HG02870 (cell line): ENCODE measurements around the gene GPR35.

Experiments
- ATAC-seq: cut with Tn5 transposase; IDR thresholded peaks from one replicate; pipeline ENCODE4 v1.9.1; 2021; ENCODE audit warnings: mild to moderate bottlenecking, moderate library complexity; ENCODE audit not compliant: unreplicated experiment

Gene GPR35

DNA sequence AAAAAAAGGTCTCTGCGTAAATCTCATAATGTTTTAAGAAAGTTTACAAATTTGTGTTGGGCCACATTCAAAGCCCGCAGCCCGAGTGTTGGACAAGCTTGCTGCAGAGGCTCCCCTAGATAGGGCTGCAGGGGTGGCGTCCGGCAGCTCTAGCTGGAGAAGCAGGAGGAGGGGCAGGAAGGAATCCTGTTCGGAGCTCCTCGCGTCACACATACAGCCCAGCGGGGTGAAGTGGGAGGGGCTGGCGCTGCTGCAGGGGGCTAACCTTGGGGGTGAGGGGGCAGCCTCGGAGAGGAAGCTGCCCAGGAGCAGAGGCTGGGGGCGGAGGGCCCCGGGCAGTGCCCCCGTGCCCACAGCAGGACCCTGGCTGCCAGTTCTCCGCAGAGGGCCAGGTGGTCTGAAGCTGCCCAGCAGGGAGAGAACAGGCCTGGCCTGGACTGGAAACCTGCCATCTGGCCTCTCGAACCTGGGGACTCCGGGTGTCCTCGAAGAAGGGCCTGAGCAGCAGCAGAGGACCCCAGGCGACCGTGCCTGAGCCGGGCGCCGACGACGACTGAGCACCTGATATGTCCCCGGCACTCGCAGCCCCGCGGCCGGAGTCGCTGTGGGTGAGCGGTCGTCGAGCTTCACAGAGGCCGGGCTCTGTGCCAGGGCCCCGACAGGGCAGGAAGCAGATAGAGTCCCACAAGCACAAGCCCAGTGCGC, 2.6 kb upstream of the GPR35 start:
- no peak for ATAC-seq

GRCh38 chr2:240623531-240624010, 1.7 kb upstream of the GPR35 start:
- no peak for ATAC-seq

DNA sequence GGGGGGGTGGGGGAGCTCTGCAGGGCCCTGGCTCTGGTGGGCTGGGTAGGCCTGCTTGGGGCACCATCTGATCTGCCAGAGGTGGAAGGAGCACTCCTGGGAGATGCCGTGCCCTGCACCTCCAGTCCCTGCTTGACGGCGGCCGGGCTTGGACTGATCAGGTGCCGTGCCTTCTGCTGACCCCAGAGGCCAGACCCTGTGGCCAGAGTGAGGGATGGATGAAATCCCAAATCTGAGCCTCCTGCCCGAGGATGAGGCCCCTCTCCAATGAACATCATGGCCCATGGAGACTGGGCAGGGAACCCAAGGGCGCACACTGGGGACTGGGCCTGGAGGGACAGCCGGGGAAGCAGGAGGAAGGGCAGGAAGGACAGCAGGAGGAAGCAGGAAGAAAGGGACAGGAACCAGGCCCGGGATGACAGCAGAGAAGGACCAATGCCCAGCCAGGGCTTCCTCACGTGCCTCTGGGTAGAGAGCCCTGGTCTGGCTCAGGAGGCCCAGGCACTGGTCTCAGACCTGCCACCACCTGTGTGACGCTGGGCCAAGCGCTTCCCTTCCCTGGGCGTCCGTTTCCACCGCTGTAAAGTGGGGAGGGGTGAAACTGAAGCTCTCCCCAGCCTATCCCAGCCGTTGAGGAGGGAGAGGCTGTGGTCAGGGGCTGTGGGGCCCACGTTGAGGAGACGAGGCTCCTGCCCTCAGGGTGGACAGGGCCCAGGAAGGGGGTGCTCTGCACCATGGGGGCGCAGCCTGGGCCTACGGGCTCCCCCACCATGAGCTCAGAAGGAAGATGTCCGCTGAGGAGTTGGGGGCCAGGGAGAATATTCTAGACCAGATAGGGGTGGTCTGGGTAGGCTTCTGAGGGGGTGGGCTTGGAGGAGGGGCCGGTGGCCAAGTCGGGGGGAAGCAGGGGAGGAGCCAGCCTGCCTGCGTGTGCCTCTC, 1.0 kb upstream of the GPR35 start:
- ATAC-seq: no peak

GRCh38 chr2:240626531-240627300, 1.4 kb downstream of the GPR35 start:
- no peak for ATAC-seq

- ATAC-seq: no peak
These were observed 2.6 kb downstream of the GPR35 start for GRCh38 chr2:240627736-240628506.

DNA sequence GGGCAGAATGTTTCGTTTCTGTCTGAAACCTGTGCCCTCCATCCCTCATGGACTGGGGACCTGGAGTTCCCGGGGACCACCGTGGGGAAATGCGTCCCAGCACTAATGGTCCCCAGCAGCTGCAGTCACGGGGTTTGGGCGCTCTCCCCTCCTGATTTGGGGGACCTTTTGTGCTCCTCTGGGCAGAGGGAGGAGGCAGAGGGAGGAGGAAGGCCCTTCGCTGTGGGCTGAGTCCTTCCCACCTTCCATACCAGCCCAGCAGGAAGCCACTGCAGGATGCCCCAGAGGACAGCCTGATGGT, 3.2 kb downstream of the GPR35 start:
- ATAC-seq: no peak

- ATAC-seq: no peak
These were observed 3.7 kb downstream of the GPR35 start for GRCh38 chr2:240628808-240629618.

GRCh38 chr2:240629619-240629967, 4.3 kb downstream of the GPR35 start:
- ATAC-seq: no peak

- ATAC-seq: no peak
These were observed 4.9 kb downstream of the GPR35 start for GRCh38 chr2:240629968-240630770.

DNA sequence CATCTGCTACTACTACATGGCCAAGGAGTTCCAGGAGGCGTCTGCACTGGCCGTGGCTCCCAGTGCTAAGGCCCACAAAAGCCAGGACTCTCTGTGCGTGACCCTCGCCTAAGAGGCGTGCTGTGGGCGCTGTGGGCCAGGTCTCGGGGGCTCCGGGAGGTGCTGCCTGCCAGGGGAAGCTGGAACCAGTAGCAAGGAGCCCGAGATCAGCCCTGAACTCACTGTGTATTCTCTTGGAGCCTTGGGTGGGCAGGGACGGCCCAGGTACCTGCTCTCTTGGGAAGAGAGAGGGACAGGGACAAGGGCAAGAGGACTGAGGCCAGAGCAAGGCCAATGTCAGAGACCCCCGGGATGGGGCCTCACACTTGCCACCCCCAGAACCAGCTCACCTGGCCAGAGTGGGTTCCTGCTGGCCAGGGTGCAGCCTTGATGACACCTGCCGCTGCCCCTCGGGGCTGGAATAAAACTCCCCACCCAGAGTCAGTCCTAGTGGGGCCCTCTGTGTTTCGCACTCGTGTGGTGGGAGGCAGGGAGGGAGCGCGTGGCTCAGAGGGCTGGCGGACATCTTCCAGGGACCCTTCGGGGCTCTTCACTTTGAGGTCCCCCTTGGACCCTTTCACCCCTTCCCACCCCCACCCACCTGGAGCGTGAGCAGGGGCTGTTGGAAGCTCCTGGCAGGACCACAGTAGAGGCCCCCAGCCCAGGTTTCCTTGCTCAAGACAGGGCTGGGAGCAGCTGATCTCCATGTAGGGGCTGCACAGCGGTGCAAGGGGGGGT, 5.7 kb downstream of the GPR35 start:
- ATAC-seq: no peak

GRCh38 chr2:240631548-240632305, 6.4 kb downstream of the GPR35 start:
- ATAC-seq: no peak

- no peak for ATAC-seq
These were observed 7.0 kb downstream of the GPR35 start for GRCh38 chr2:240632306-240632721.

DNA sequence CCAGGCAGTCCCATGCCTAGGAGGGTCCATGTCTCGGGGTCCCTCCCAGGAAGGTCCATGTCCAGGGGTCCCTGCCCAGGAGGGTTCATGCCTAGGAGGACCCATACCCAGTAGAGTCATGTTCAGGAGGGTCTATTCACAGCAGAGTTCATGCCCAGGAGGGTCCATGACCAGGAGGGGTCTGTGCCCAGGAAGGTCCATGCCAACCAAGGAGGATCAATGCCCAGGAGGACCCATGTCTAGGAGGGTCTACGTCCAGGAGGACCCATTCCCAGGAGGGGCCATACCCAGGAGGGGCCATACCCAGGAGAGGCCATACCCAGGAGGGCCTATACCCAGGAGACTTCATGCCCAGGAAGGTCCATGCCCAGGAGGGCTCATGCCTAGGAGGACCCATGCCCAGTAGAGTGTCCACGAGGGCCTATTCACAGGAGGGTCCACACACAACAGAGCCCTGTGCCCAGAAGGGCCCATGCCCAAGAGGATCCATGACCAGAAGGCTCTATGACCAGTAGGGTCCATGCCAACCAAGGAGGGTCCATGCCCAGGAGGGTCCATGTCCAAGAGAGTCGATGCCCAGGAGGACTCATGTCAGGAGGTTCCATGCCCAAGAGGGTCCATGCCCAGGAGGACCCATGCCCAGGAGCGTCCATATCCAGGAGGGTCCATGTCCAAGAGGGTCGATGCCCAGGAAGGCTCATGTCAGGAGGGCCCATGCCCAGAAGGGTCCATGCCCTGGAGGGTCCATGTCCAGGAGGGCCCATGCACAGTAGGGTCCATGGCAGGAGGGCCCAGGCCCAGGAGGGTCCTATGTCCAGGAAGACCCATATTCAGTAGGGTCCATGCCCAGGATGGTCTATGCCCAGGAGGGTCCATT, 10.1 kb downstream of the GPR35 start:
- ATAC-seq: no peak

DNA sequence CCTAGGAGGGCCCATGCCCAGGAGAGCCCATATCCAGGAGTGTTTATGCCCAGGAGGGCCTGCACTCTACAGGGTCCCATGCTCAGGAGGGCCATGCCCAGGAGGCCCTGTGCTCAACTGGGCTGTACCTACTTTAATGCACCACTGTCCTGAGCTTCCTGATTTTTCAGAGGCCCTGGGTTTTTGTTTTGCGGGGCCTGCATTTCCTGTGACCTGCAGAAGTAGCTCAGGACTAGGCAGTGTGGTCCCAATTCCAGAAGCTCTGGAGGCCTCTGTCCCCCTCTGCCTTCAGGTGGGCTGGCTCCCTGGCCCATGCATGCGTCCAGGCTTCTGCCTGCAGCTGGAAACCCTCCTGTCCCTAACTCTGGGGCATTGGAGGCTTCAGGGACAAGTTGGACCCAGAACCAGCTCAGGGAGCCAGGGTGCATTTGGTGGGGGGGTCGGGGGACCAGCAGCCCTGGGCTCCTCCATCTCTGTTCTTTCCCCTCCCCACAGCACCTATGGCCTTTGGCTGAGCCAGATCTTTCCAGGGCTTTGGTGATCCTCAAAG, 10.8 kb downstream of the GPR35 start:
- ATAC-seq: no peak

DNA sequence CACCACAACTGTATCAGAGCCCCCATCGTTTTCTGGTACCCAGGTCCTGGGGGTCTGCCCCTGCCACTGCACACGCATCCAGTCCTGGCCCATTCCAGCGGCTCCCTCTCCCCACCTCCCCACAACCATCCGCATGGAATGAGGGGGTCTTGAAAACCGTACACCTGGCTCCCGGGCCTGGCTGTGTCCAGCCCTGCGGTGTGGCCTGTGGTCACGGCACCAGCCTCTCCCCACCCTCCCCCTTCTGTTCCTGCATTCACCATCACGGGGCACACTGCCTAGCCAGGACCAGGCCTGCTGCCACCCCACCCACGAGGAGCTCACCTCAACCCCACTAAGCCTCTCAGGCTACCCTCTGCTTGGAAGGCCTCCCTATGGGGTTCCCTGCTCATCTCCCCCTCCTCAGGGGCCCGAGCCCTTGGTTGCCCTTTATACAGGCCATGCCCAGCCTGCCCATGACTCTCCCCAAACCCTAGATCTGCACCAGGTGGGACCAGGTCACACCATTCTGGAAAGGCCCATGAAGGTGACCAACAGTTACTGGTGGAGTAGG, 11.4 kb downstream of the GPR35 start:
- ATAC-seq: no peak
